Transverse colon (tissue), 4 donors: Measurements from ENCODE around the gene SNED1. TPM values are rescaled to one million over a fixed set of nuclear protein-coding genes. Genes with fewer than 3 reads are reported as not detected.

ENCODE experiments used
- DNase-seq: peaks from one replicate; pipeline ENCODE4 v3.0.0-alpha.2; 2019
- H3K27ac ChIP-seq, 4 donors: fragments of 200-600 bp; sonication (generic); 2 replicates each; pipeline ENCODE4 v1.5.1; 2016 to 2018; ENCODE audit warnings: inconsistent platforms in 4 of 4
- H3K27me3 ChIP-seq: fragments of 200-600 bp; sonication (generic); 2 replicates; pipeline ENCODE4 v1.5.1; 2017; ENCODE audit warnings: inconsistent platforms
- H3K36me3 ChIP-seq, 4 donors: fragments of 200-600 bp; sonication (generic); 2 replicates each; pipeline ENCODE4 v1.5.1; 2017 to 2019; ENCODE audit warnings: inconsistent platforms in 4 of 4
- H3K4me1 ChIP-seq, 4 donors: fragments of 200-600 bp; sonication (generic); 2 replicates each; pipeline ENCODE4 v1.5.1; 2017 to 2020; ENCODE audit warnings: inconsistent platforms in 4 of 4
- H3K4me3 ChIP-seq, 4 donors: fragments of 200-600 bp; sonication (generic); 1 replicate in 1 of 4; 2 replicates in 3 of 4; pipeline versions ENCODE4 v1.5.1 to v1.6.1; 2017 to 2019; ENCODE audit warnings: inconsistent platforms in 4 of 4
- H3K9me3 ChIP-seq, 2 donors: fragments of 200-600 bp; sonication (generic); 2 replicates each; pipeline ENCODE4 v1.5.1; 2017 to 2019; ENCODE audit warnings: inconsistent platforms in 2 of 2
- EP300 ChIP-seq: sonication (generic); formaldehyde crosslinking; IDR thresholded peaks from one replicate; pipeline ENCODE4 v1.6.1; 2017; ENCODE audit warnings: antibody characterized with exemption, low read depth
- POLR2A ChIP-seq: fragments of 450-650 bp; IDR thresholded peaks from one replicate; pipeline ENCODE4 v1.6.1; 2016; ENCODE audit warnings: antibody characterized with exemption, mild to moderate bottlenecking, moderate library complexity
- POLR2AphosphoS5 ChIP-seq, 3 donors: sonication (generic); formaldehyde crosslinking; IDR thresholded peaks; one replicate each; pipeline ENCODE4 v1.6.1; 2016; ENCODE audit warnings: antibody characterized with exemption in 3 of 3
- WGBS, 2 donors: methylation state at CpG; one replicate each; pipeline ENCODE4 v1.1.5; 2018; ENCODE audit warnings: low coverage in 1 of 2; 5-methylcytosine and 5-hydroxymethylcytosine counted together
- in situ Hi-C, 4 donors: fragments of 200-750 bp; cut with MboI; loops; one replicate each; pipeline versions ENCODE4 v1.15.0 to v1.15.1; 2017; ENCODE audit warnings: low sequenced_read_pairs in 3 of 4, low pct_ligation_motif_present in 1 of 4, low pct_unique_long_range_greater_than_20kb in 1 of 4
- intact Hi-C: fragments of 100-400 bp; cut with DNase I; formaldehyde crosslinking; loops from one replicate; pipeline ENCODE4 v1.15.1; 2023; ENCODE audit warnings: low total_unique reads
- total RNA-seq, 4 donors: library from RNA; depleted of rRNA; stranded (reverse); fragments of >200 nt; gene quantifications; one replicate each; pipeline ENCODE4 v1.1.0, GENCODE V29; 2016
- TF ChIP-seq, protein P1 (sequence below), 5 experiments: fragments of 200-600 bp in 3 of 5; fragments of 450-650 bp in 2 of 5; sonication (generic) in 3 of 5; IDR thresholded peaks; 1 replicate in 2 of 5; 2 replicates in 3 of 5; pipeline ENCODE4 v1.5.1; 2016 to 2017; ENCODE audit warnings: antibody characterized with exemption in 5 of 5, inconsistent platforms in 3 of 5, mild to moderate bottlenecking in 2 of 5, moderate library complexity in 1 of 5

Gene SNED1
- total RNA-seq, 4 donors from 2014 or later: 8.2 to 65.5 (median 30.0) TPM

DNA sequence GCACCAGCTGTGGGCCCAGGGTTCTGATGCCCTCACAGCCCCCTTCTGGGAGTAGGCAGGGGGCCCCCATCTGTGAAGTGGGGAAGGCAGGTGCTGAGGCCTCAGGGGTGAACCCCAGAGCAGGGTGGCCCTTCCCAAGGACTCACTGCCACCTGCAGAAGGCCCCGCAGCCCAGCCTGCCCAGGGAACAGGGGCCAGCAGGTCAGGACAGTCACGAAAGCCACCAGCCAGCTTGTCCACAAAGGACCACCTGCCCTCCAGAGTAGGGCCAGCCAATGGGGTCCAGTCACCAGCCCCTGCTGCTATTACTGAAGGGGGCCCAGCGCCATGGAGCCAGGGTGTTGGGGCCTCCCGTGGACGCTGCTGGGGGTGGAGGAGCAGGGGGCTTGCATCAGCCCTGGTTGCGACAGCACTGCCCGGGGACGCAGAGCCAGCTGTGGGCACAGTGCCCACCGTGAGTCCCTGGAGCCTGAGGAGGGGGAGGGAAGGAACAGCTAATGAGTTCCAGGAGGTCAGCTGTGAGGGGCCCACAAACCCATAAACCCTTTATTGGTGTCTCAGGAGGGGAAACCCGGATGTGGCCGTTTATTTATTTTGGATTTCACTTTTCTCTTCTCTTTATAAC is 11.5 kb upstream of the SNED1 start:
- TF ChIP-seq POLR2AphosphoS5 (IDR thresholded peaks at IDR 0.05): no peak
- TF ChIP-seq, protein P1, sequence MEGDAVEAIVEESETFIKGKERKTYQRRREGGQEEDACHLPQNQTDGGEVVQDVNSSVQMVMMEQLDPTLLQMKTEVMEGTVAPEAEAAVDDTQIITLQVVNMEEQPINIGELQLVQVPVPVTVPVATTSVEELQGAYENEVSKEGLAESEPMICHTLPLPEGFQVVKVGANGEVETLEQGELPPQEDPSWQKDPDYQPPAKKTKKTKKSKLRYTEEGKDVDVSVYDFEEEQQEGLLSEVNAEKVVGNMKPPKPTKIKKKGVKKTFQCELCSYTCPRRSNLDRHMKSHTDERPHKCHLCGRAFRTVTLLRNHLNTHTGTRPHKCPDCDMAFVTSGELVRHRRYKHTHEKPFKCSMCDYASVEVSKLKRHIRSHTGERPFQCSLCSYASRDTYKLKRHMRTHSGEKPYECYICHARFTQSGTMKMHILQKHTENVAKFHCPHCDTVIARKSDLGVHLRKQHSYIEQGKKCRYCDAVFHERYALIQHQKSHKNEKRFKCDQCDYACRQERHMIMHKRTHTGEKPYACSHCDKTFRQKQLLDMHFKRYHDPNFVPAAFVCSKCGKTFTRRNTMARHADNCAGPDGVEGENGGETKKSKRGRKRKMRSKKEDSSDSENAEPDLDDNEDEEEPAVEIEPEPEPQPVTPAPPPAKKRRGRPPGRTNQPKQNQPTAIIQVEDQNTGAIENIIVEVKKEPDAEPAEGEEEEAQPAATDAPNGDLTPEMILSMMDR (IDR thresholded peaks at IDR 0.05): no peak
- TF ChIP-seq POLR2A: no peak
- no peak for TF ChIP-seq EP300
- peak; percentile 28 for DNase-seq
- peaks cover 12 to 35% (median 13%) of the 10 kb centered on the region in 4 donors for H3K4me1 ChIP-seq
- intact Hi-C loops: loop anchor here (5.0 kb wide), 1 partner anchor 860 kb away; no protein-coding TSS in a partner anchor
- no peak overlapping the region for H3K4me3 ChIP-seq
- WGBS, 2 donors: 11% methylated on average over 6 of the region's 11 CpGs; no CpG with 5 or more reads in 1 of the 2 donors
- no peaks in the 10 kb centered on the region for H3K36me3 ChIP-seq
- H3K27me3 ChIP-seq: peaks cover 20% of the 10 kb centered on the region
- peak overlapping the region in 2 of 4 donors; percentile 21 to 28 for H3K27ac ChIP-seq
- in situ Hi-C loops: no loop called here
- no peaks in the 10 kb centered on the region for H3K9me3 ChIP-seq

DNA sequence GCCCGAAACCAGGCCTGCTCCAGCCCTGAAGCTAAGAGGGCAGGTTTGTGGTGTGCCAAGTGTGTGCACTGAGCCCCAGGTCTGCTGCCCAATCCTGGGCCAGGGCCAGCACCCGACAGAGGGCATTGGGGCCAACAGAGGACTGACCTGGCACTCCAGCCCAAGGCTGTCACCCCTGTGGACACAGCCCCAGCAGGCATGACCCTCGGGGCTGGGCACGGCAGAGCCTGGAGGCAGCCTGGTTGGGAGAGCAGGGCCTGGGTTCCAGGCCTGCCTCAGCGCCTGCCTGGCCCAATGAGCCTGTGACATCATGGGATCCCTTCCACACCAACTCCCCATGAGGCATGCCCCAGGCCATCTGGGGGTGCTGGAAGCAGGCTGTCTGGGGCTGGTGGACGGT is 10.8 kb upstream of the SNED1 start:
- peaks cover 13% of the 10 kb centered on the region for H3K27me3 ChIP-seq
- peaks cover 12 to 42% (median 16%) of the 10 kb centered on the region in 4 donors for H3K4me1 ChIP-seq
- 69% methylated on average over 6 of the region's 6 CpGs; no CpG with 5 or more reads in 1 of the 2 donors for WGBS, 2 donors
- no peaks in the 10 kb centered on the region for H3K9me3 ChIP-seq
- H3K4me3 ChIP-seq: no peak overlapping the region
- peak; percentile 21 for DNase-seq
- peak overlapping the region in 1 of 4 donors; percentile 41 for H3K27ac ChIP-seq
- TF ChIP-seq POLR2AphosphoS5 (IDR thresholded peaks at IDR 0.05): no peak
- TF ChIP-seq EP300: no peak
- TF ChIP-seq, protein P1 (IDR thresholded peaks at IDR 0.05): no peak
- in situ Hi-C loops: no loop called here
- H3K36me3 ChIP-seq: no peaks in the 10 kb centered on the region
- intact Hi-C loops: loop anchor here (5.0 kb wide), 1 partner anchor 860 kb away; no protein-coding TSS in a partner anchor

DNA sequence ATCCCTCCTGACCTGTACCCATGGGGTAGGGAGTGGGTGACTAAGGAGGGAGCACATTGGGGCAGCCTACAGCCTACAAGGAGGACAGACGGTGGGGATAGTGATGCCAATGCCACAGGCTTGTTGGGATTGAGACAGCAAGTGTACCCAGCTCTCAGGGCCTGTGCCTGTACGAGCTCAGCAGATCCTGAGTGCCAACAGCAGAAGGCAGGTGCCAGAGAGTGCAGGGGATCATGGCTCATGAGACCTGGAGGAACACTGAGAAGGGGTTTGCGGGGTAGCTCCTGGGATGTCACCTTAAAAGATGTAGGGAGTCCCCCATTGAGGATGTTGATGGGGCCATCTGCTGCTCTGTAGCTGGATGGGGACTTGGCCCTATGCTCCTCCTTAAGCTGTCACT is 10.3 kb upstream of the SNED1 start:
- H3K4me3 ChIP-seq: no peak overlapping the region
- intact Hi-C loops: loop anchor here (5.0 kb wide), 1 partner anchor 859 kb away; no protein-coding TSS in a partner anchor
- H3K36me3 ChIP-seq: no peaks in the 10 kb centered on the region
- no peaks in the 10 kb centered on the region for H3K9me3 ChIP-seq
- 94 to 100% methylated on average over 1 to 3 of the region's 3 CpGs for WGBS, 2 donors
- H3K4me1 ChIP-seq: peaks cover 12 to 41% (median 16%) of the 10 kb centered on the region in 4 donors
- peak; percentile 7 for DNase-seq
- H3K27me3 ChIP-seq: peaks cover 7% of the 10 kb centered on the region
- H3K27ac ChIP-seq: peak overlapping the region in 1 of 4 donors; percentile 41
- TF ChIP-seq EP300 (no peak), POLR2A (no peak), POLR2AphosphoS5 (IDR thresholded peaks at IDR 0.05) (no peak)
- TF ChIP-seq, protein P1 (IDR thresholded peaks at IDR 0.05): no peak
- in situ Hi-C loops: no loop called here

DNA sequence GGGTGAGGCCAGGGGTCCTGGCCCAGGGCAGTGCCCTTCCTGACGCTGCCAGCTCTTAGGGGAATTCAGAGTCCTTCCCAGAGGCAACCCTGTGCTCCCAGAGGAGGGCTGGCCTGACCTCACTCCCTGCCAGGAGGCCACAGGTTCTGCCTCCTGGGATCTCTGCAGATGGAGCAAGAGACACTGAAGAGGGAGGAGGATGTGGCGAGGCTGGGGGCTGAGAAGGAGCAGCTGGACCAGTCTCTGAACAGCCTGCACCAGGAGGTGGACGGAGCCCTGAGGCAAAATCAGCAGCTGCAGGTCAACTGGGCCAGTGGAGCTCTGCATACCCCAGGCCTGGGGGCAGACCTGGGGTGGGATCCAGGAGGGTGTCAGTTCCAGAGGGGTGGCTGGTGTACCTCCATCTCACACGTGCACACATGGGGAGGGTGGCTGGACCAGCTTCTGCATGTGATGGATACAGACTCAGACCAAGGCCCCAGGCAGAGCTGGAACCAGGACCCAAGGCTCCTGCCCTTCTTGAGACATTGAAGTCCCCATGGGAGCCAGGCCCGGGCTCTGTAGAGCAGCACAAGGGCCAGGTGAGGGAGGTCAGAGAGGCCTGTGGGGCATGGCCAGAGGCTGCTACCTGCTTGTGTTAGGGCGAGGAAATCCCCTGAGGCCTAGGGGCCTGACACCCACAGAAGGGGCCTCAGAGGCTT is 9.7 kb upstream of the SNED1 start:
- H3K4me1 ChIP-seq: peaks cover 9 to 35% (median 15%) of the 10 kb centered on the region in 4 donors
- H3K27ac ChIP-seq: no peak overlapping the region
- intact Hi-C loops: loop anchor here (5.0 kb wide), 1 partner anchor 859 kb away; no protein-coding TSS in a partner anchor
- H3K36me3 ChIP-seq: no peaks in the 10 kb centered on the region
- peak; percentile 5 for DNase-seq
- H3K27me3 ChIP-seq: peaks cover 1% of the 10 kb centered on the region
- in situ Hi-C loops: no loop called here
- TF ChIP-seq EP300 (no peak), POLR2A (no peak), POLR2AphosphoS5 (IDR thresholded peaks at IDR 0.05) (no peak)
- TF ChIP-seq, protein P1 (IDR thresholded peaks at IDR 0.05): no peak
- no peaks in the 10 kb centered on the region for H3K9me3 ChIP-seq
- no peak overlapping the region for H3K4me3 ChIP-seq
- WGBS, 2 donors: 80 to 90% methylated on average over 1 to 6 of the region's 6 CpGs
